ENCODE measurements around the gene MAP1B.

DNA sequence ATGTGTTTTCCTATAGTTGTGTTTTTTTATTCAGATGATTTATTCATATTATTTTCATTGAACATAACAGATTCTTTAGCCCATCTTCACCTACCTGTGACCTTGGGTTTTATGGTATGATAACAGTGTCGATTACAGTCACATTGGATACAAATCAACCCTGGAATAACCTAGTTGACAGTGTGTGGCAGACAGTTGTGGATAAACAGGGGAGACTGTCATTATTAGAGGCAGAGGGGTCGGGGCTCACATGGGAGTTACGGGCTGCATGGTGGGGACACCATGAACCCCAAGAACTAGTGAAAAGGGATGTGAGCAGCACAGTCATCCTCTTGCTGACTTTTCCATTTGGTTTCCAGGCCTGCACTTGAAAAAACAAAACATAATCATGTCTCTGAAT is 29.9 kb upstream of the MAP1B start:
- TF ChIP-seq, protein P1, sequence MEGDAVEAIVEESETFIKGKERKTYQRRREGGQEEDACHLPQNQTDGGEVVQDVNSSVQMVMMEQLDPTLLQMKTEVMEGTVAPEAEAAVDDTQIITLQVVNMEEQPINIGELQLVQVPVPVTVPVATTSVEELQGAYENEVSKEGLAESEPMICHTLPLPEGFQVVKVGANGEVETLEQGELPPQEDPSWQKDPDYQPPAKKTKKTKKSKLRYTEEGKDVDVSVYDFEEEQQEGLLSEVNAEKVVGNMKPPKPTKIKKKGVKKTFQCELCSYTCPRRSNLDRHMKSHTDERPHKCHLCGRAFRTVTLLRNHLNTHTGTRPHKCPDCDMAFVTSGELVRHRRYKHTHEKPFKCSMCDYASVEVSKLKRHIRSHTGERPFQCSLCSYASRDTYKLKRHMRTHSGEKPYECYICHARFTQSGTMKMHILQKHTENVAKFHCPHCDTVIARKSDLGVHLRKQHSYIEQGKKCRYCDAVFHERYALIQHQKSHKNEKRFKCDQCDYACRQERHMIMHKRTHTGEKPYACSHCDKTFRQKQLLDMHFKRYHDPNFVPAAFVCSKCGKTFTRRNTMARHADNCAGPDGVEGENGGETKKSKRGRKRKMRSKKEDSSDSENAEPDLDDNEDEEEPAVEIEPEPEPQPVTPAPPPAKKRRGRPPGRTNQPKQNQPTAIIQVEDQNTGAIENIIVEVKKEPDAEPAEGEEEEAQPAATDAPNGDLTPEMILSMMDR (conservative IDR thresholded peaks at IDR 0.05) = no peak
- TF ChIP-seq EZH2 (IDR thresholded peaks at IDR 0.05; ENCODE audit: low read depth) = no peak
